ENCODE measurements around the gene SELENBP1.
A peak's percentile ranks its signal among the peaks of the same experiment; 100 is the strongest.
"Not testable (repeated sequence)": the region's sequence is repeated elsewhere in the genome, so short reads cannot be mapped to it uniquely, and the experiment has no call there.

SELENBP1 gene

DNA sequence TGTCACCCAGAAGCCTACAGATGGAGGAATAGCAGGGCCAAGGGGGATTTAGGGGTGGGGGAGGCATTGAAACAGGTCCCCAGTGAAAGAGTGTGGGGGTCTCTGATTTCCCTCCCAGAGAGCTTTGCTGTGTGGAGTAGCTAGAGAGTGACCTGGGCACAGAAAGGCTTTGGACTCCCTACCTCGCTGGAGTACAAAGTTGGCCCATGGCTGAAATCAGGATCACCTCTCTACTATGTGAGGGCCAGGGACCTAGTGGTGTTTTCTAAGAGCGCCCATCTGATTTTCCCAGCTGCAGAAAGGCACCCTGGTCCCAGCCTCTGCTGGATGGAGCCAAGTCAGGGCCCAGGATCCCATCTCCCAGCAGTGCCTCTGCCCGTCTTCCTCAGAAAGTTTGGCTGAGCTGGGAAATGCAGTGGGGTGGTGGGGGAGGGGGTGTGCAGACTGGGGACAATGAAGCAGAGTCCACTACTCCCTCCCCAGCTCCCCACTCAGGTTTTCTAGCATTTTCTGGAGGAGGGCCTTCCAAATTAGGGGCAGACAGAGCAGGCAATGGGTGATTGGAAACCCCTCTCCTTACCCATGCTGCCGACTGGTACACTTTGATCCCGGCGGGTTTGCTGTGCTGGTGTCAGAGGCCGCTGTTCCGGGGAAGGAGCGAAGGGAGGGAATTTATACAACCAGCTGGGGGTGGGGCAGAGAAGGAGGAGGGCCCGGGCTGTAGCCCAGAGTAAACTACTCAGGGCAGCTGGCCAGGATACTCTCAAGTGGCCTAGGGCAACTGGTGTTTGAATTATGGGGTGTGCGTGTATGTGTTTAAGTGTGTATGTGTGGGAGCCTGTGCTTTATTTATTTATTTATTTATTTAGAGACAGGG is at the start of gene SELENBP1:
TSS of gene SELENBP1 (minus strand) at position 648 of the 877 bp plus-strand sequence. CDS start at position 584, 64 bp downstream.
- H3K27ac ChIP-seq, result no peak within 1 kb of the TSS
- peak; percentile 14 for DNase-seq (ENCODE audit: low read depth, low spot score)

DNA sequence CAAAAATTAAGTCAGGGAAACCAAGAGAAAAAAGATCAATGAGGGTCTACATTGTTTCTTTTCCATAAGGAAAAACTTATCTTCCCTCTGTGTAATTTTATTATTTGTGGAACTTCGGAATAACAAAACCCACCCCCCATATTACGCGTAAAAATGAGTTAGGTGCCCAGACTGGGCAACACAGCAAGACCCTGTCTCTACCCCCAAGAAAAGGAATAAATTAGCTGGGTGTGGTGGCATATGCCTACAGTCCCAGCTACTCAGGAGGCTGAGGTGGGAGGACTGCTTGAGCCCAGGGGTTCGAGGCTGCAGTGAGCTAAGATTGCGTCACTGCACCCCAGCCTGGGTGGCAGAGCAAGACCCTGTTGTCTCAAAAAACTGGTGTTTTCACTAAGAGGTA is 47.3 kb upstream of the SELENBP1 start:
- H3K27ac ChIP-seq, result no peak overlapping the region
- DNase-seq (ENCODE audit: low read depth, low spot score), result no peak

DNA sequence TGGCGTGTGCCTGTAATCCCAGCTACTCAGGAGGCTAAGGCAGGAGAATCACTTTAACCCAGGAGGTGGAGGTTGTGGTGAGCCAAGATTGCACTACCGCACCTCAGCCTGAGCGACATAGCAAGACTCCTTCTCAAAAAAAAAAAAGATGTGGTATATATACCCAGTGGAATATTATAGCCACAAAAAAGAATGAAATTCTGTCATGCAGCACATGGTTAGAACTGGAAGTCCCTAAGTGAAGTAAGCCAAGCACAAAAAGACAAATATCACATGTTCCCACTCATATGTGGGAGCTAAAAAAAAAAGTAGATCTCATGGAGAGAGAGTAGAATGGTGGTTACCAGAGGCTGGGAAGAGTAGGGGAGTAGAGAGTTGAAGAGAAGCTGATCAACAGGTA is 45.6 kb upstream of the SELENBP1 start:
- no peak overlapping the region for H3K27ac ChIP-seq

DNA sequence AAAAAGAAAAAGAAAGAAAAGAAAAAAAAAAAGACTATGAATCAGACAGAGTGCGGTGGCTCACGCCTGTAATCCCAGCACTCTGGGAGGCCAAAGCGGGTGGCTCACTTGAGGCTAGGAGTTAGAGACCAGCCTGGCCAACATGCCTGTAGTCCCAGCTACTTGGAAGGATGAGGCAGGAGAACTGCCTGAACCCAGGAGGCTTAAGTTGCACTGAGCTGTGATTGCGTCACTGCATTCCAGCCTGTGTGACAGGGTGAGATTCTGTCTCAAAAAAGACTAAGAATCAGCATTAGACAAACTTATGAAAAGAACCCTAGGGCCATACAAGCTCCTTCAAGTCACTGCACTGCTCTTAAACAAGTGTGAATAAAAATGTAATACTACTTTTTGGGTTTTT is 43.7 kb upstream of the SELENBP1 start:
- H3K27ac ChIP-seq, result peak overlapping the region; percentile 45
- DNase-seq (ENCODE audit: low read depth, low spot score), result peak; percentile 6

More for the DNA sequence above, 45.6 kb upstream of the SELENBP1 start:
- no peak for DNase-seq (ENCODE audit: low read depth, low spot score)

DNA sequence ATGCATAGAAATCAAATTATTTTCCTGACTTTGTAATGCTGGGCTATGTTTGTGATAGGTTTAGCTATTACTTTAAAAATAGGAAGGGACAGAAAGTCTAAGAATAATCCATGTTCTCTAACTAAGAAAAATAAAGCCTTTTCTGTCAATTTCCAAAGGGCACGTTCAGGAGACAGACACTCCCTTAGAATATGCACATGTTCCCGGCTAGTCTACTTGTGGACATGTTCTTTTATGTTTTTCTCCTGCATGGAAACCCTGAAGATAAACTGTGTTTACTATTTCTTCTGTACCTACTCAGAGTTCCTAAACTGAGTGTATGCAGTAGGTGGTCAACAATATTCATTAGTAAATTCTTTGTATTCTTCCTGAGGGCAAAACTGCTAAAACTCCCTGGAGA is 39.4 kb upstream of the SELENBP1 start:
- no peak for DNase-seq (ENCODE audit: low read depth, low spot score)
- H3K27ac ChIP-seq, result no peak overlapping the region

DNA sequence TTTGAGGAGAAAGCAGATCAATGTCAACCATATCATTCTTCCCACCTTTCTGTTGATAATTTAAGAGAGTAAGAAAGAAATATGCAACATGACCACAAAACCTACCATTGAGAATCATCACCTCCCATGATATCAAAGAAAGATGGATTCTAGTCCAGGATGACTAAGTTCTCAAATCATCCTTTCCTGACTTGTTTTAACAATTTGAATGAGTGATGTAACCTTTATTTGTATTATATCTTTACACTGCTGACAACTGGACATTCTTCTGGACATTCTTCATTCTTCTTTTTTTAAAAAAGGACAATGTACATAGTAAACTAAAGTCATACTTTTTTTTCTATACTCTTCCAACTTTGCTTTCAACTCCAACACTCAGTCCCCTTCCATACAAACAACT is 36.4 kb upstream of the SELENBP1 start:
- DNase-seq (ENCODE audit: low read depth, low spot score), result no peak
- peak overlapping the region; percentile 27 for H3K27ac ChIP-seq

DNA sequence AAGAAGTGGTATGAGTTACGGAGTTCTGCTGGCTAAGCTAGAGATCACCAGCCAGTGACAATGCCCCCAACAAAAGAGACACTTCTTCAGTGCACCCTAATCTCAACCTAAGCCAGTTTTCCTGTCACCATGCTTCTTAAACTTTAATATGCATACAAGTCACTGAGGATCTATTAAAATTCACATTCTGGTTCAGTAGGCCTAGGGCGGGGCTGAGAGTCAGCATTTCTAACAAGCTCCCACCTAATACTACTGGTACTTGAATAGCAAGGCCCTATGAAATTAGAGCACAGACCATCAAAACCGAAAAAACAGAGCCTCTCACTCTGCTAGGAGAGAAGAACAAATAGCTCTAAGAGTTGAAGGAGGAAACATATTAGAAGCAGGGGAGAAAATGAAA is 34.8 kb upstream of the SELENBP1 start:
- no peak for DNase-seq (ENCODE audit: low read depth, low spot score)
- no peak overlapping the region for H3K27ac ChIP-seq

DNA sequence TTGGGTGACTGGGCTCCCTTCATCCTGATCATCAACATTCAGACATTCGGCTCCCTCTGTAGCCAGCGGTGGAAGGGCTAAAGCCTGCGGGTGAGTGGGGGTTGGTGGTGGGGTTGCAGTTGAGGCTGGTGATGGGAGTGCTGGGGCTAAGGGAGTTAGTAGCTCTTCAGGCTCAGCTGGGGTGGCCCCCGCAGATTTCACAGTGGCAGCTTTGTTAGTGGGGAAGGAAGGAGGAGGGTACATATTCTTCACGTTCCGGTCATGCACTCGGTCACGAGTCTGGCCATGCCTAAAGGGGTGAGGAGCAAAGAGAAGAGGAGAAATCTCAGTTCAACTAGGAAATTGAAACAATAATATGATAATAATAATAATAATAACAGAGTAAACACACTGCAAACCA is 33.7 kb upstream of the SELENBP1 start:
- DNase-seq (ENCODE audit: low read depth, low spot score), result no peak
- no peak overlapping the region for H3K27ac ChIP-seq

DNA sequence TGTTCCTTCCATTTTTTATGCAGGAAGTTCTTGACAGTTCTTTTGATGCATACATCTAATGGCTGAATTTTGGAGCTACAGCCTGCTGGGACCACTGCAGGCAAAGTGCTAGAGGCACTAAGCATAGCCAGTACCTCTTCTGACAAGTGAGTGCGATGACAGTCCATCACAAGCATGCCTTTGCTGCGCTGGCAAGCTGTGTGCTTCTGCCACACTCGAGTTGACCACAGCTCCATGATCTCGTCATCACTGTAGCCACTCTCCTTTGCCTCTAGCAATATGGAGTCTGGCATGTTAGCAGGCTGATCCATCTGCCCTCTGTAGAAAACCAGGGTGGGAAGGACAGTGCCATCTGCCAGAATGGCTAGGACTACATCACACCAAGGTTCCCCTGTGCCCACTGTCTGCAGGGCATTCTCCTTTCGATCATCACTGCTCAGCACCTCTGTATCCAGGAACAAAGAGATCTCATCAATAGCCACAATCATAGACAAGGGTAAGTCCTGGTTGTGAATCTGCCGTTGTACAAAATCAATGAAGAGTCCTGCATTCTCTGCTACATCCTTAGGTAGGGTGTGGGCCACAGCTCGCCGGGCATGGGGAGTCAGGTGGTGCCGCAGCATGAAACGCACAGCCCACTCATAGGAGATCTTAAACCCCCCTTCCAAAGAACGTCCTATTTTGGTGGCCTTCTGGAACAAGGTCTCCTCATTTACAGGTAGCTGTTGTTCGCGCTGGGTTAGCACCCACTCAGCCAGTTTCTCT is 32.9 kb upstream of the SELENBP1 start:
- no peak for DNase-seq (ENCODE audit: low read depth, low spot score)
- H3K27ac ChIP-seq, result no peak overlapping the region

DNA sequence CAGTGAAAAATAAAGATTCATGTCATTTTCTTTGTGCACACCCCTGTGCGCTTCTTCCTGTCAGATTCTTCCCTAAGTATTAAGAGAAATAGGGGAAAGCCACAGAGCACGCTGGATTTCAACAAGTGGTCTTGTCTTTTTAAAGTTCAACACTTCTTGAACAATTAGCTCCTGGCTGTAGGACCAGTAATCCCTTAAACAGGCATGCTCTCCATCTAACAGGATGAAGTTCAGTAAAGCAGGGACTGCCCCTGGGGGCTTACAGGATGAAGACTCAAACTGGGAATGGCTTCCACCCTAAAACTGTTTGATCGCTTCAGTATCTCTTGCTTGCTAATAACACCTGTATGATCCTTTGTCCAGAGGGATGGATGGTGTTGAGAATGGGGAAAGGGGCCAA is 31.1 kb upstream of the SELENBP1 start:
- H3K27ac ChIP-seq, result no peak overlapping the region

DNA sequence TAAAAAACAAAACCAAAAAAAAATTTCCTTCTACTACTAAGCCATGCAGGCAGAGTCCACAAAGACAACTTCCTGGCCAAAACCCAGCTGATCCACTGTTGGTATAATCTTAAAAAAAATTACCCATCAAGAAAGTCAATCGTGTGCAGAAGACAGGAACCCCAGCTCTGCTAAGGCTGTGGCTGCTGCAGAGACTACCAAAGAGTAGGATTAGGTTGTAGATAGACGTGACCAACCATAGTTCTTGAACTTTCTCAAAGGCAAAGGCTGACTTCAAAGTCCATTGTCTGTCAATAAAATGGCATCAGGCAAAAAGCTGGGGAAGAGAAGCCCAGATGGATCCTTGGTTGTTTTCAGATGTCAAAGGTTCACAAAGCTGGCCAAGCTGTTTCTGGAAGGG is 30.3 kb upstream of the SELENBP1 start:
- no peak overlapping the region for H3K27ac ChIP-seq
- DNase-seq (ENCODE audit: low read depth, low spot score), result no peak

More for the DNA sequence above, 31.1 kb upstream of the SELENBP1 start:
- DNase-seq (ENCODE audit: low read depth, low spot score), result no peak

DNA sequence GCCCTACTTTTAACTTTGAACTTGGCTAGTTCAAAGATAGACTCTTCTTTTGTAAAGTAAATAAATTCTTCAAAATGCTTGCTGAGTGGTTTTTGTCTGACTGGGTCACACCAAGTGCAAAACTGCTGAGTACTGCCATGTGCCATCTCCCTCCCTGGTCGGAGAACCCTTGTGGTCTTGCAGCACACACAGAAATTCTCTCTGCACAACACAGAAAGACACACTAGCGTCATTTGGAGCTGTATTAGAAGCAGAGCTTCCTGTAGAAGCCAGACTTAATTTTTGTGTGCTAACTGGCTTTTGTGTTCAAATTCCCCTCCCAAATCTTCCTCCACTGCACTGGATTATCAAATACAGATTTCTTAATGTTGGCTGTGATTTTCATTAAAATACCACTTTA is 29.4 kb upstream of the SELENBP1 start:
- H3K27ac ChIP-seq, result peak overlapping the region; percentile 1
- no peak for DNase-seq (ENCODE audit: low read depth, low spot score)

DNA sequence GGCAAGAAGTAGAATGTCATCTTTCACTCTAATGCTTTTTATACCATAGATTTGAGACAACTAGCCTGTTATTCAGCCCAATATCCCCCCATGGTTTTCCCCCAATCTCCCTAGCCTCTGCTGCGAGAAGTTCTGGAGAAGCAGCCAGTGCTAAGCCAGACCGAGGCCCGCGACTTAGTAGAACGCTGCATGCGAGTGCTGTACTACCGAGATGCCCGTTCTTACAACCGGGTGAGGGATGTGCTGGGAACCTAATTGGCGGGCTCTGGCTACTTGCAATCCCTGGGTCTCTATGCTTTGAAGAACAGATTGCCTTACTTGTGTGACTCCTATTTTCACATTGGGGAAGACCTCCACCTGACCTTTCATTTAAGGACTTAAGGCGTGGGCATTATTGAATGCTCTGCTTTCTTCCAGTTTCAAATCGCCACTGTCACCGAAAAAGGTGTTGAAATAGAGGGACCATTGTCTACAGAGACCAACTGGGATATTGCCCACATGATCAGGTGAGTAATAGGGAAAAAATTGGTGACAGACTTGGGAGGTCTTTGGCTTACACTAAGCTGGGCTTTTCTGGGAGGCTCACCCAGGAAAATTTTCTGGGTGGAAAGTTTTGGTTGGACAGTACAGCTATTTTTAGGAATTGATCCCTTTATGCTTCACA is 28.8 kb upstream of the SELENBP1 start:
- DNase-seq (ENCODE audit: low read depth, low spot score), result no peak
- peak overlapping the region; percentile 1 for H3K27ac ChIP-seq

DNA sequence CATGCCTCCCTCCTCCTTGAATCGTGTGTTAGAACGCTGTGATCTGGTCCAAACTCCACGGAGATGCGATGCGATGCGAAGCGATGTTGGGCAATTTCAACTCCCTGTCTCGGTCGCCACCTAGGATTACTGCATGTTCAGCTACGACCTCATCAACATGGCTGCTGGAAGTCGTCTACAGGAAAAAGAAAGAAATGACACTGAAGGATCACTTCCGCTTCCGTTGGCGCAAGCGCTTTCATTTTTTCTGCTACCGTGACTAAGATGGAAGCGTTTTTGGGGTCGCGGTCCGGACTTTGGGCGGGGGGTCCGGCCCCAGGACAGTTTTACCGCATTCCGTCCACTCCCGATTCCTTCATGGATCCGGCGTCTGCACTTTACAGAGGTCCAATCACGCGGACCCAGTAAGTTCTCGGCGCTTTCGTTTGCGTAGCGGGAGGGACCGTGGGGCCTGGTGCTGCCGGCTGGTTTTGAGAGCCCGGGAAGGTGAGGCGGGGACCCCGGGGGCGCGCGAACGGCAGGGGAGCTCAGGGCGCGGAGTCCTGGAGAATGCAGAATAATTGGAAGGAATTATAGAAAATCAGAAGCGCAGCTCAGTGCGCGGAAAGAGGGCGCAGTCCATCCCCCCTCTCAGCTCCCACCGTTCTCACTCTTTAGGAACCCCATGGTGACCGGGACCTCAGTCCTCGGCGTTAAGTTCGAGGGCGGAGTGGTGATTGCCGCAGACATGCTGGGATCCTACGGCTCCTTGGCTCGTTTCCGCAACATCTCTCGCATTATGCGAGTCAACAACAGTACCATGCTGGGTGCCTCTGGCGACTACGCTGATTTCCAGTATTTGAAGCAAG is 27.0 kb upstream of the SELENBP1 start, which contains the start of gene PSMB4:
TSS of gene PSMB4 (plus strand) at position 250 of the 848 bp plus-strand sequence. CDS start at position 265, 15 bp downstream.
- peak; percentile 68 for DNase-seq (ENCODE audit: low read depth, low spot score)
- peak within 1 kb of the TSS; percentile 61 for H3K27ac ChIP-seq

DNA sequence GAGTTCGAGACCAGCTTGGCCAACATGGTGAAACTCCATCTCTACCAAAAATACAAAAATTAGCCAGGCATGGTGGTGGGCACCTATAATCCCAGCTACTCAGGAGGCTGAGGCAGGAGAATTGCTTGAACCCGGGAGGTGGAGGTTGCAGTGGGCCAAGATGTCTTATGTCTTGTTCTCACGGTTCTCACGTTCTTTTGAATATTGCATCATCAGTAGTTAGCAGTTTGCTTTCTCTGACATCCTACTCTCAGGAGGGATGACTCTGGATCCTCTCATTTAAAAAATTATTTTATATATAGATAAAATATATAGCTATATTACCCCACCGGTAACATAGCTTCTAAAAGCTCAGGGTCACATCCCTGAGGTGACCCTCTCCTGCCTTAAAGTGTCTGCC is 23.8 kb upstream of the SELENBP1 start:
- not testable (repeated sequence) for H3K27ac ChIP-seq; DNase-seq (ENCODE audit: low read depth, low spot score)

DNA sequence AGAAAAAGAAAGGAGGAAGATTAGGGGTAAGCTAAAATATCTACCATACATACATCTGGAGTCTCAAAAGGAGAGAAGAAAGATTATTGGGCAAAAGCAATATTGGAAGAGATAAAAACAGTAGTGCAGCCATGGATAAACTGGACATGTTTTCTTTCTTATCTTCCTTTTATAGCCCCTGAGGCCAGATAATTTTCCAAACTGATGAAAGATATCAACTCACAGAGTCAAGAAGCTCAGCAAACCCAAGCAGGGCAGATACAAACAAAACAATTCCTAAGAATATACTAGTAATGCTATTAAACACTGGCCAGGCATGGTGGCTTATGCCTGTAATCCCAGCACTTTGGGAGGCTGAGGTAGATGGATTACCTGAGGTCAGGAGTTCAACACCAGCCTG is 21.1 kb upstream of the SELENBP1 start:
- DNase-seq (ENCODE audit: low read depth, low spot score), result no peak
- no peak overlapping the region for H3K27ac ChIP-seq

DNA sequence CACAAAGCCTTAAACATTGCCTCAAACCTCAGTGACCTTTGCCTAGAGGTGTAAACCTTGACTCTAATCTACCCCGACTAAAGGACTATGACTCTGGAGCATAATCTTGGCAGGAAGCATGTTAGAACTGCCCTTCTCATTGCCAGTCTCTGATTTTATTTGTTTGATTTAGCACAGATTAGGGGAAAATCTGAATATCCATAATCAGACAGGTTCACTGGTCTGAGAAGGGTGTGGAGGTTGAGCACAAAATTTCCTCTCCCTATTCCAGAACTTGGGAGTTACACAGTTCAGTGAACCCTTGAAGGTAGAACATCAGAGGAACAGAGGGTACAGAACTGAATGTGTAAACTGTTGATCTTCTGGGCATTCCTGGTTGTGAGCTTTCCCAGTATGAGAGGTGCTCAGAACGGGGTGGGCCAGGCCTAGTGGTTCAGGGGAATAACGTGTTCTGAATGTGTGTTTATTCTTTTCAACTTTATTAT is 18.6 kb upstream of the SELENBP1 start:
- DNase-seq (ENCODE audit: low read depth, low spot score), result no peak
- no peak overlapping the region for H3K27ac ChIP-seq

DNA sequence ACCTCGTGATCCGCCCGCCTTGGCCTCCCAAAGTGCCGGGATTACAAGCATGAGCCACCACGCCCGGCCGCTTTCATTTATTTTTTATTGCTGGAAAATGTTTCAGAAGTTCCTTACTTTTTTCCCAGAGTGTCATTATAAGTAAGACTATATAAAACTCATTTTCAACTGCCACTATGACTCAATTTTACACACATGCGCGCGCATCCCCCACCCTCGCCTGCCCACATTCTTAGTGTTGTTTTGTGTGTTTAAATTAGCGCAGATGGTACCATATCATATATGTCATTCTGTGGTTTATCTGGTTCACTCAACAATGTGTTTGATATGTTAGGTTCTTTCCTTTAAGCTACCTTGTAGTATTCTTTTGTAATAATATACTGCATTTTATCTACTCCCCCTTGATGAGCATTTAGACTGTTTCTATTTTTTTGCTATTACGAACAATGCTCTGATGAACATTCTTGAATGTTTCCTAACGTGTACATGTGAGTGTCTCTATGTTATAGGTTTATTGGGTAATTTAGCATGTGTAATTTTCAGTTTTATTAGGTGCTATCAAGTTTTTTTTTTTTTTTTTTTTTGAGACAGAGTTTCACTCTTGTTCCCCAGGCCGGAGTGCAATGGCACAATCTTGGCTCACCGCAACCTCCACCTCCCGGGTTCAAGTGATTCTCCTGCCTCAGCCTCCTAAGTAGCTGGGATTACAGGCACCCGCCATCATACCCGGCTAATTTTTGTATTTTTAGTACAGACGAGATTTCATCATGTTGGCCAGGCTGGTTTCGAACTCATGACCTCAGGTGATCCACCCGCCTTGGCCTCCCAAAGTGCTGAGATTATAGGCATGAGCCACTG is 17.9 kb upstream of the SELENBP1 start:
- H3K27ac ChIP-seq; DNase-seq (ENCODE audit: low read depth, low spot score): not testable (repeated sequence)

DNA sequence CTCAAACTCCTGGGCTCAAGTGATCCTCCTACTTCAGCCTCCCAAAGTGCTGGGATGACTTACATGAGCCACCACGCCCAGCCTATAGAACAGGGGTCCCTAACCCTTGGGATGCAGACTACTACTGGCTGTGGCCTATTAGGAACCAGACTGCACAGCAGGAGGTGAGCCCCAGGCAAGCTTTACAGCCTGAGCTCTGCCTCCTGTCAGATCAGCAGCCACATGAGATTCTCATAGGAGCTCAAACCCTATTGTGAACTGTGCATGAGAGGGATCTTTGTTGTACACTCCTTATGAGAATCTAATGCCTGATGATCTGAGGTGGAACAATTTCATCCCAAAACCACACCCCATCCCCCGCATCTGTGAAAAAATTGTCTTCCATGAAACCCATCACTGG is 13.5 kb upstream of the SELENBP1 start:
- DNase-seq (ENCODE audit: low read depth, low spot score), result no peak
- no peak overlapping the region for H3K27ac ChIP-seq

Measured in epithelial cell of prostate (primary cell).